SK-N-SH treated with all-trans-retinoic acid at 6 μM for 48 hours (cell line): ENCODE measurements around the gene OR1I1.

Experiments
- ATAC-seq: fragments of 200-7000 bp; cut with Tn5 transposase; 3 replicates; pipeline ENCODE4 v1.9.1; 2020; ENCODE audit warnings: mild to moderate bottlenecking, moderate library complexity
- ARNTL ChIP-seq: fragments of 450-650 bp; formaldehyde crosslinking; IDR thresholded peaks from 2 replicates; pipeline ENCODE4 v1.5.0; 2020; ENCODE audit warnings: low read depth, mild to moderate bottlenecking, moderate library complexity, borderline replicate concordance
- CSDC2 ChIP-seq: fragments of 250-450 bp; sonication (Bioruptor Pico); IDR thresholded peaks from 2 replicates; pipeline ENCODE4 v1.5.0; 2020; ENCODE audit warnings: mild to moderate bottlenecking, moderate library complexity
- ESRRG ChIP-seq: fragments of 250-450 bp; sonication (Bioruptor Pico); IDR thresholded peaks from 2 replicates; pipeline ENCODE4 v1.6.1; 2021; ENCODE audit warnings: mild to moderate bottlenecking
- GLIS3 ChIP-seq: fragments of 250-450 bp; sonication (Bioruptor Pico); IDR thresholded peaks from 2 replicates; pipeline ENCODE4 v1.5.0; 2020; ENCODE audit warnings: mild to moderate bottlenecking, moderate library complexity
- ISL1 ChIP-seq: fragments of 250-450 bp; sonication (Bioruptor Pico); IDR thresholded peaks from 2 replicates; pipeline ENCODE4 v2.1.2; 2022; ENCODE audit warnings: mild to moderate bottlenecking, moderate library complexity
- OSR1 ChIP-seq: fragments of 250-450 bp; sonication (Bioruptor Pico); IDR thresholded peaks from 2 replicates; pipeline ENCODE4 v1.8.0; 2022; ENCODE audit warnings: moderate library complexity, mild to moderate bottlenecking, inconsistent platforms
- PATZ1 ChIP-seq: fragments of 250-450 bp; sonication (Bioruptor Pico); IDR thresholded peaks from 2 replicates; pipeline ENCODE4 v1.8.0; 2020; ENCODE audit warnings: mild to moderate bottlenecking, moderate library complexity, borderline replicate concordance
- PPARA ChIP-seq: fragments of 250-450 bp; sonication (Bioruptor Pico); IDR thresholded peaks from 2 replicates; pipeline ENCODE4 v1.5.0; 2020; ENCODE audit warnings: mild to moderate bottlenecking, borderline replicate concordance
- RARB ChIP-seq: fragments of 250-450 bp; sonication (Bioruptor Pico); IDR thresholded peaks from 2 replicates; pipeline ENCODE4 v1.8.0; 2021; ENCODE audit warnings: mild to moderate bottlenecking, moderate library complexity
- SNAI2 ChIP-seq: fragments of 250-450 bp; sonication (Bioruptor Pico); IDR thresholded peaks from 2 replicates; pipeline ENCODE4 v1.5.0; 2020; ENCODE audit warnings: mild to moderate bottlenecking, moderate library complexity
- TCF4 ChIP-seq: fragments of 250-450 bp; sonication (Bioruptor Pico); IDR thresholded peaks from 2 replicates; pipeline ENCODE4 v1.8.0; 2021; ENCODE audit warnings: mild to moderate bottlenecking, moderate library complexity, borderline replicate concordance
- TSHZ2 ChIP-seq: fragments of 250-450 bp; sonication (Bioruptor Pico); IDR thresholded peaks from 2 replicates; pipeline ENCODE4 v1.5.0; 2020; ENCODE audit warnings: mild to moderate bottlenecking, moderate library complexity
- ZC3H10 ChIP-seq: fragments of 250-450 bp; sonication (Bioruptor Pico); IDR thresholded peaks from 2 replicates; pipeline ENCODE4 v1.5.1; 2021; ENCODE audit warnings: mild to moderate bottlenecking, moderate library complexity
- ZFP3 ChIP-seq: fragments of 250-450 bp; sonication (Bioruptor Pico); IDR thresholded peaks from 2 replicates; pipeline ENCODE4 v1.5.0; 2020; ENCODE audit warnings: mild to moderate bottlenecking, moderate library complexity
- ZFP30 ChIP-seq: fragments of 450-650 bp; formaldehyde crosslinking; IDR thresholded peaks from 2 replicates; pipeline ENCODE4 v1.5.0; 2022; ENCODE audit warnings: mild to moderate bottlenecking, moderate library complexity
- ZNF565 ChIP-seq: fragments of 450-650 bp; formaldehyde crosslinking; conservative IDR thresholded peaks from 2 replicates; pipeline ENCODE4 v1.5.0; 2020; ENCODE audit warnings: low read depth, mild to moderate bottlenecking, moderate library complexity
- ZNF70 ChIP-seq: fragments of 450-650 bp; formaldehyde crosslinking; IDR thresholded peaks from 2 replicates; pipeline ENCODE4 v1.5.0; 2020; ENCODE audit warnings: mild to moderate bottlenecking, moderate library complexity
- ZNF8 ChIP-seq: fragments of 450-650 bp; formaldehyde crosslinking; IDR thresholded peaks from 2 replicates; pipeline ENCODE4 v1.5.0; 2020; ENCODE audit warnings: mild to moderate bottlenecking, moderate library complexity
- TF ChIP-seq, protein P1 (sequence below): fragments of 250-450 bp; sonication (Bioruptor Pico); IDR thresholded peaks from 2 replicates; pipeline ENCODE4 v1.8.0; 2021; ENCODE audit warnings: low read depth, mild to moderate bottlenecking, moderate library complexity, borderline replicate concordance
- TF ChIP-seq, protein P2 (sequence below): fragments of 250-450 bp; sonication (Bioruptor Pico); IDR thresholded peaks from 2 replicates; pipeline ENCODE4 v1.5.1; 2021; ENCODE audit warnings: mild to moderate bottlenecking, moderate library complexity

Gene OR1I1

GRCh38 chr19:15081911-15082310 is at the start of gene OR1I1:
OR1I1 (plus strand) TSS chr19:15082211; CDS start chr19:15087066, 4,855 bp downstream.
- TF ChIP-seq ZNF565 (CRISPR knock-in tag) (no peak), TCF4 (no peak), ESRRG (CRISPR knock-in tag) (no peak), ZFP30 (CRISPR knock-in tag) (no peak), GLIS3 (CRISPR knock-in tag) (no peak), PATZ1 (CRISPR knock-in tag) (no peak), ZNF70 (no peak), RARB (CRISPR knock-in tag) (no peak), ZNF8 (CRISPR knock-in tag) (no peak)
- TF ChIP-seq, protein P1, sequence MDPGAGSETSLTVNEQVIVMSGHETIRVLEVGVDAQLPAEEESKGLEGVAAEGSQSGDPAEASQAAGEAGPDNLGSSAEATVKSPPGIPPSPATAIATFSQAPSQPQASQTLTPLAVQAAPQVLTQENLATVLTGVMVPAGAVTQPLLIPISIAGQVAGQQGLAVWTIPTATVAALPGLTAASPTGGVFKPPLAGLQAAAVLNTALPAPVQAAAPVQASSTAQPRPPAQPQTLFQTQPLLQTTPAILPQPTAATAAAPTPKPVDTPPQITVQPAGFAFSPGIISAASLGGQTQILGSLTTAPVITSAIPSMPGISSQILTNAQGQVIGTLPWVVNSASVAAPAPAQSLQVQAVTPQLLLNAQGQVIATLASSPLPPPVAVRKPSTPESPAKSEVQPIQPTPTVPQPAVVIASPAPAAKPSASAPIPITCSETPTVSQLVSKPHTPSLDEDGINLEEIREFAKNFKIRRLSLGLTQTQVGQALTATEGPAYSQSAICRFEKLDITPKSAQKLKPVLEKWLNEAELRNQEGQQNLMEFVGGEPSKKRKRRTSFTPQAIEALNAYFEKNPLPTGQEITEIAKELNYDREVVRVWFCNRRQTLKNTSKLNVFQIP (CRISPR knock-in tag): no peak
- TF ChIP-seq, protein P2, sequence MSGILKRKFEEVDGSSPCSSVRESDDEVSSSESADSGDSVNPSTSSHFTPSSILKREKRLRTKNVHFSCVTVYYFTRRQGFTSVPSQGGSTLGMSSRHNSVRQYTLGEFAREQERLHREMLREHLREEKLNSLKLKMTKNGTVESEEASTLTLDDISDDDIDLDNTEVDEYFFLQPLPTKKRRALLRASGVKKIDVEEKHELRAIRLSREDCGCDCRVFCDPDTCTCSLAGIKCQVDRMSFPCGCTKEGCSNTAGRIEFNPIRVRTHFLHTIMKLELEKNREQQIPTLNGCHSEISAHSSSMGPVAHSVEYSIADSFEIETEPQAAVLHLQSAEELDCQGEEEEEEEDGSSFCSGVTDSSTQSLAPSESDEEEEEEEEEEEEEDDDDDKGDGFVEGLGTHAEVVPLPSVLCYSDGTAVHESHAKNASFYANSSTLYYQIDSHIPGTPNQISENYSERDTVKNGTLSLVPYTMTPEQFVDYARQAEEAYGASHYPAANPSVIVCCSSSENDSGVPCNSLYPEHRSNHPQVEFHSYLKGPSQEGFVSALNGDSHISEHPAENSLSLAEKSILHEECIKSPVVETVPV (CRISPR knock-in tag): no peak
- ATAC-seq: no peak

GRCh38 chr19:15035795-15036311 is 46.2 kb upstream of the OR1I1 start:
- no peak for TF ChIP-seq ESRRG (CRISPR knock-in tag)
- TF ChIP-seq PATZ1 (CRISPR knock-in tag): no peak
- no peak for TF ChIP-seq ARNTL
- no peak for TF ChIP-seq ZNF70
- no peak for TF ChIP-seq TCF4
- no peak for TF ChIP-seq PPARA (CRISPR knock-in tag)
- TF ChIP-seq ZNF565 (CRISPR knock-in tag): no peak
- no peak for TF ChIP-seq OSR1
- TF ChIP-seq SNAI2: no peak
- no peak for TF ChIP-seq ZC3H10 (CRISPR knock-in tag)
- TF ChIP-seq, protein P1 (CRISPR knock-in tag): no peak
- no peak for TF ChIP-seq CSDC2 (CRISPR knock-in tag)
- no peak for TF ChIP-seq TSHZ2 (CRISPR knock-in tag)
- no peak for TF ChIP-seq ZFP3 (CRISPR knock-in tag)
- no peak for ATAC-seq

GRCh38 chr19:15037586-15037985 is 44.4 kb upstream of the OR1I1 start:
- TF ChIP-seq ZFP30 (CRISPR knock-in tag) (no peak), ESRRG (CRISPR knock-in tag) (no peak), ZC3H10 (CRISPR knock-in tag) (no peak), ISL1 (CRISPR knock-in tag) (no peak), CSDC2 (CRISPR knock-in tag) (no peak), TCF4 (no peak), RARB (CRISPR knock-in tag) (no peak), PATZ1 (CRISPR knock-in tag) (no peak)
- TF ChIP-seq, all 23 proteins: peak for 0
- no peak for ATAC-seq
